GM21786 (cell line): ENCODE data around the gene MAPT.
"Not testable (repeated sequence)": the region's sequence is repeated elsewhere in the genome, so short reads cannot be mapped to it uniquely, and the experiment has no call there.

Experiments used
- ATAC-seq: cut with Tn5 transposase; IDR thresholded peaks from one replicate; pipeline ENCODE4 v1.9.1; 2021; ENCODE audit not compliant: unreplicated experiment

MAPT gene

GRCh38 chr17:45923511-45924268 is 29.3 kb downstream of the MAPT start:
- ATAC-seq, result no peak

GRCh38 chr17:45924332-45924820 is 30.0 kb downstream of the MAPT start:
- ATAC-seq, result no peak

GRCh38 chr17:45925311-45925710 is 31.0 kb downstream of the MAPT start:
- no peak for ATAC-seq

- ATAC-seq, result no peak
Observed at GRCh38 chr17:45927247-45927646, 32.9 kb downstream of the MAPT start.

- no peak for ATAC-seq
Observed at GRCh38 chr17:45929344-45929743, 35.0 kb downstream of the MAPT start.

- no peak for ATAC-seq
Observed at GRCh38 chr17:45930420-45930951, 36.1 kb downstream of the MAPT start.

- no peak for ATAC-seq
Observed at GRCh38 chr17:45931677-45932076, 37.3 kb downstream of the MAPT start.

GRCh38 chr17:45934044-45934979 is 40.0 kb downstream of the MAPT start:
- no peak for ATAC-seq

- ATAC-seq, result no peak
Observed at GRCh38 chr17:45935197-45935709, 40.9 kb downstream of the MAPT start.

- ATAC-seq, result no peak
Observed at GRCh38 chr17:45935710-45936509, 41.6 kb downstream of the MAPT start.

- no peak for ATAC-seq
Observed at GRCh38 chr17:45936610-45937009, 42.3 kb downstream of the MAPT start.

- not testable (repeated sequence) for ATAC-seq
Observed at GRCh38 chr17:45937186-45937585, 42.8 kb downstream of the MAPT start.

GRCh38 chr17:45939395-45939794 is 45.0 kb downstream of the MAPT start:
- ATAC-seq, result no peak

- no peak for ATAC-seq
Observed at GRCh38 chr17:45940293-45940692, 45.9 kb downstream of the MAPT start.

- no peak for ATAC-seq
Observed at GRCh38 chr17:45940826-45941225, 46.5 kb downstream of the MAPT start.

- no peak for ATAC-seq
Observed at GRCh38 chr17:45941395-45941794, 47.0 kb downstream of the MAPT start.

GRCh38 chr17:45942284-45942683 is 47.9 kb downstream of the MAPT start:
- ATAC-seq, result no peak

- ATAC-seq, result no peak
Observed at GRCh38 chr17:45946841-45947256, 52.5 kb downstream of the MAPT start.

- no peak for ATAC-seq
Observed at GRCh38 chr17:45948498-45948880, 54.1 kb downstream of the MAPT start.

- ATAC-seq, result no peak
Observed at GRCh38 chr17:45948881-45949624, 54.7 kb downstream of the MAPT start.
